Mesothelial cell of epicardium (in vitro differentiated cells): ENCODE measurements around the gene MPP2. TPM values are rescaled to one million over a fixed set of nuclear protein-coding genes. Genes with fewer than 3 reads are reported as not detected.
A peak's percentile ranks its signal among the peaks of the same experiment; 100 is the strongest.

Experiments
- DNase-seq, 2 experiments: peaks; one replicate each; pipeline ENCODE4 v3.0.0; 2021; ENCODE audit warnings: low spot score in 2 of 2; ENCODE audit not compliant: unreplicated experiment in 2 of 2
- H3K27ac Mint-ChIP-seq: 2 replicates; pipeline ENCODE4 v1.8.0; 2021; ENCODE audit warnings: mixed read lengths
- H3K27me3 Mint-ChIP-seq: 2 replicates; pipeline ENCODE4 v1.8.0; 2021; ENCODE audit warnings: low read depth, mixed read lengths
- H3K36me3 Mint-ChIP-seq: 2 replicates; pipeline ENCODE4 v1.8.0; 2021; ENCODE audit warnings: mixed read lengths
- H3K4me1 Mint-ChIP-seq: 2 replicates; pipeline ENCODE4 v1.8.0; 2021; ENCODE audit warnings: mixed read lengths
- H3K4me3 Mint-ChIP-seq: 2 replicates; pipeline ENCODE4 v1.8.0; 2021; ENCODE audit warnings: mild to moderate bottlenecking, moderate library complexity, mixed read lengths
- H3K9me3 Mint-ChIP-seq: 2 replicates; pipeline ENCODE4 v1.8.0; 2021; ENCODE audit warnings: mixed read lengths
- total RNA-seq: library from RNA; stranded (reverse); gene quantifications from 3 replicates; pipeline ENCODE4 v1.2.1, GENCODE V29; 2021
- TF ChIP-seq, protein P1 (sequence below): fragments of 200-600 bp; sonication (generic); IDR thresholded peaks from one replicate; pipeline ENCODE4 v1.5.0; 2021; ENCODE audit warnings: antibody characterized with exemption; ENCODE audit not compliant: unreplicated experiment

The MPP2 gene
- total RNA-seq, 1 donor from 2014 or later, result 14.1 TPM

DNA sequence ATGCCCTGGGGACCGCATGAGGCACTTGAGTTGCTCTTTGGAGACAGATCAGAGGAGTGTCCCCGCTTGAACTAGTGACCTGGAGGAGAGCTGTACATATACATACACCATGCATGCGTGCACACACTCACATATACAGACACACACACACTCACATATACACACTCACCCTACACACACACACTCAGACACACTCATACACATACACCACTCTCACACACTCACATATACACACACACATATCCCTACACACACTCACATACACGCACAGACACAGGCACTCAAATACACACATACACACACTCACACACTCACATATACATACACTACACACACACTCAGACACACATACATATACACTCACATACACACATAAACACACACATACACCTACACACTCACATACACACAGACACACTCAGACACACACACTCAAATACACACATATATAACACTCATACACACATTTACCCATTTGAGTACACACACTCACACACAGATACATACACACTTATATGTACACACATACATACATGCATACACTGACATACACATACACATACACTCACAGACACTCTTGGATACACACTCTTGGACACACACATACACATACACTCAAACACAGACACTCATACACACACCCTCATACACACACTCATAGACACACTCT lies 5.4 kb upstream of the MPP2 start:
- no peak overlapping the region for H3K27ac Mint-ChIP-seq
- TF ChIP-seq, protein P1, sequence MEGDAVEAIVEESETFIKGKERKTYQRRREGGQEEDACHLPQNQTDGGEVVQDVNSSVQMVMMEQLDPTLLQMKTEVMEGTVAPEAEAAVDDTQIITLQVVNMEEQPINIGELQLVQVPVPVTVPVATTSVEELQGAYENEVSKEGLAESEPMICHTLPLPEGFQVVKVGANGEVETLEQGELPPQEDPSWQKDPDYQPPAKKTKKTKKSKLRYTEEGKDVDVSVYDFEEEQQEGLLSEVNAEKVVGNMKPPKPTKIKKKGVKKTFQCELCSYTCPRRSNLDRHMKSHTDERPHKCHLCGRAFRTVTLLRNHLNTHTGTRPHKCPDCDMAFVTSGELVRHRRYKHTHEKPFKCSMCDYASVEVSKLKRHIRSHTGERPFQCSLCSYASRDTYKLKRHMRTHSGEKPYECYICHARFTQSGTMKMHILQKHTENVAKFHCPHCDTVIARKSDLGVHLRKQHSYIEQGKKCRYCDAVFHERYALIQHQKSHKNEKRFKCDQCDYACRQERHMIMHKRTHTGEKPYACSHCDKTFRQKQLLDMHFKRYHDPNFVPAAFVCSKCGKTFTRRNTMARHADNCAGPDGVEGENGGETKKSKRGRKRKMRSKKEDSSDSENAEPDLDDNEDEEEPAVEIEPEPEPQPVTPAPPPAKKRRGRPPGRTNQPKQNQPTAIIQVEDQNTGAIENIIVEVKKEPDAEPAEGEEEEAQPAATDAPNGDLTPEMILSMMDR, result no peak
- no peaks in the 10 kb centered on the region for H3K36me3 Mint-ChIP-seq

GRCh38 chr17:43911904-43912303 lies 4.6 kb upstream of the MPP2 start:
- no peak for DNase-seq
- Mint-ChIP-seq H3K4me3 (no peak overlapping the region), H3K4me1 (peaks cover 3% of the 10 kb centered on the region), H3K9me3 (no peaks in the 10 kb centered on the region), H3K27me3 (peaks cover 43% of the 10 kb centered on the region), H3K27ac (no peak overlapping the region), H3K36me3 (no peaks in the 10 kb centered on the region)
- TF ChIP-seq, protein P1, result no peak

More for the DNA sequence above, 5.4 kb upstream of the MPP2 start:
- H3K9me3 Mint-ChIP-seq, result no peaks in the 10 kb centered on the region
- H3K27me3 Mint-ChIP-seq, result peaks cover 51% of the 10 kb centered on the region
- peaks cover 3% of the 10 kb centered on the region for H3K4me1 Mint-ChIP-seq
- no peak for DNase-seq
- H3K4me3 Mint-ChIP-seq, result no peak overlapping the region

DNA sequence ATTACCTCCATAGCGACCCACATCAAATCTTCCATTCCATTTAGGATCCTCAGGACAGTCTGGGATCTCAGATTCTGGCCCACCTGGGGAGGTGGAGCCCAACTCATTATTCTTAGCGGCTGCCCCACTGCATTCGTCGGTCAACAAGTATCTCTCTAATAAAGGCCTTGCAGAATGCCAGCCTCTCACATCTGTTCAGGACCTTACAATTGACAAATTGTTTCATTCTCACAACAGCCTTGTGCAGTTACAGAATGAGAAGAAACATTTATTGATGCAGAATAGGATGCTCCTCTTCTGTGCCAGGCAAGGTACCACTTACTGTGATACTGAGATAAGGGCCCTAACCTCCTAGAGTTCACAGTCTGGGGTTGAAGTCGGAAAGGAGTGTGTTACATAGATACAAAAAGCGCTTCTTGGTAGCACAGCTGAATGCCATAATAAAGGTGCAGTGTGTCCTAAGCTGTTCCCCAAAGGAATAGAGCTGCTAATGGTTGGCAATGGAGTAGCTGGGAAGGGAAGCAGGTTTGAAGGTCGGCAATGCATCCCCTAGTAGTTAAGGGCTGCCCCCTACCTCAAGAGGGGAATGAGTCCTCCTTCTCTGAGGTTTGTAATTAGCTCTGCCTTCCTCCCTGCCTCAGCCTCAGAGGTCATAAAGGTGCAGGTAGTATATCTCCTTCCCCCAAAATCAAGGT lies 2.3 kb upstream of the MPP2 start:
- H3K4me3 Mint-ChIP-seq, result no peak overlapping the region
- H3K4me1 Mint-ChIP-seq, result peaks cover 13% of the 10 kb centered on the region
- peaks cover 44% of the 10 kb centered on the region for H3K27me3 Mint-ChIP-seq
- TF ChIP-seq, protein P1, result no peak
- no peaks in the 10 kb centered on the region for H3K36me3 Mint-ChIP-seq
- no peak for DNase-seq
- no peak overlapping the region for H3K27ac Mint-ChIP-seq
- no peaks in the 10 kb centered on the region for H3K9me3 Mint-ChIP-seq

DNA sequence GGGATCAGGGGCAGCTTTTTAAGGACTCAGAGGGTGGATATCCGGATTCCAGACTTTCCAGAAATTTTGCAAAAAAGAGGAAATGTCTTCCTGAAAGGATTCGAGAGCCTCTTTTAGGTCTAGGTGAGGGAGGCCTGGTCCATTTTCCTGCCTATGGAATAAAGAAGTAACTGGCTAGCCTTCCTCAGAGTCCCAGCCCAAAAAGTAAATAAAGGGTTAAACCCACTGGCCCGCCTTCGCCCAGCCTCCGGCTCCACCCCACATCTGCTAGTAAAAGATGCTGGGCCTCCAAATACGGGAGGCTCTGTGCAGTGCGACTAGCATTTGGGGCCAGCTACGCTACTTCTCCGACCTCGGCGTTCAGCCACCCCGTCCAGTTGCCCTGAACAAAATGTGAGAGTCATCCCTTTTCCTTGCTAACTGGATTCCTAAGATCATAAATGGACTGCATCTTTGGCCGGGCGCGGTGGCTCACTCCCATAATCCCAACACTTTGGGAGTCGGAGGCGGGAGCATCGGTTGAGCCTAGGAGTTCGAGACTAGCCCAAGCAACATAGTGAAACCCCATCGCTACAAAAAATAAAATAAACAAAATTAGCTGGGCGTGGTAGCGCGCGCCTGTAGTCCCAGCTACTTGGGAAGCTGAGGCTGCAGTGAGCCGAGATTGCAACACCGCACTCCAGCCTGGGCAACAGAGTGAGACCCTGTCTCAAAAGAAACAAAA lies 824 bp upstream of the MPP2 start:
- H3K9me3 Mint-ChIP-seq, result no peaks in the 10 kb centered on the region
- peak overlapping the region; percentile 71 for H3K4me3 Mint-ChIP-seq
- DNase-seq, result peak in 1 of 2 experiments; percentile 58
- H3K36me3 Mint-ChIP-seq, result no peaks in the 10 kb centered on the region
- peaks cover 45% of the 10 kb centered on the region for H3K27me3 Mint-ChIP-seq
- H3K4me1 Mint-ChIP-seq, result peaks cover 13% of the 10 kb centered on the region
- peak overlapping the region; percentile 50 for H3K27ac Mint-ChIP-seq
- TF ChIP-seq, protein P1, result no peak

DNA sequence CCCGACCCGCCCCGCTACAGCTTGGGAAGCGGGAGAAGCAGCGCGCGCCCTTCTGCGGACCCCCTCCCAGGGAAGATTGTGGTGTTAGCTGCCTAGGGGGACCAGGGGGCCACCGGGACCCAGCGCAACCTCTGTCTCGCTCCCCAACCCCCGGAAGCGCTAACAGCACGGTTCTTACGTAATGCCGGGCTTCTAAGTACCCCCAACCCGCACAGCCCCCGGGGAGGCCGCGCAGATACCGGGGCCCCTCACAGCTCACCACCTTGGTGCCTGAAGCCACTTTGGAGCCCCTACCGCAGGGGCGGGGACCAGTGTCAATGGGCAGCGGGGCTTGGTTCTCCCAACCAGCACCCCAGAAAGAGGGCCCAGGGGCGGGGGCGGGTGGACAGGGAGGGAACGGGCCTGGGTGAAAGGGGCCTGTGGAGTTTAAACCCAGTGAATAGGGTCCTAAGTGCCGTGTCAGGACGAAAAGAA lies 348 bp downstream of the MPP2 start:
- peaks cover 45% of the 10 kb centered on the region for H3K27me3 Mint-ChIP-seq
- H3K9me3 Mint-ChIP-seq, result no peaks in the 10 kb centered on the region
- DNase-seq, result peak in 1 of 2 experiments; percentile 41

More for the DNA sequence above, 348 bp downstream of the MPP2 start:
- Mint-ChIP-seq H3K4me3 (peak overlapping the region; percentile 71), H3K27ac (peak overlapping the region; percentile 9), H3K4me1 (peaks cover 13% of the 10 kb centered on the region), H3K36me3 (no peaks in the 10 kb centered on the region)
- TF ChIP-seq, protein P1, result no peak
